Nephron progenitor cell (in vitro differentiated cells): ENCODE measurements around the gene RABGGTA.

Source experiments
- DNase-seq: peaks from one replicate; pipeline ENCODE4 v3.0.0; 2021
- H3K27ac Mint-ChIP-seq: 2 replicates; pipeline ENCODE4 v1.8.0; 2021; ENCODE audit warnings: mild to moderate bottlenecking, moderate library complexity, mixed read lengths
- H3K27me3 Mint-ChIP-seq: 2 replicates; pipeline ENCODE4 v1.8.0; 2021; ENCODE audit warnings: mild to moderate bottlenecking, low read depth, mixed read lengths; ENCODE audit not compliant: poor library complexity
- H3K36me3 Mint-ChIP-seq: 2 replicates; pipeline ENCODE4 v1.8.0; 2021; ENCODE audit warnings: low read depth, mixed read lengths
- H3K4me1 Mint-ChIP-seq: 2 replicates; pipeline ENCODE4 v1.8.0; 2021; ENCODE audit warnings: mixed read lengths
- H3K4me3 Mint-ChIP-seq: 2 replicates; pipeline ENCODE4 v1.8.0; 2021; ENCODE audit warnings: mild to moderate bottlenecking, moderate library complexity, mixed read lengths
- H3K9me3 Mint-ChIP-seq: 2 replicates; pipeline ENCODE4 v1.8.0; 2021; ENCODE audit warnings: mild to moderate bottlenecking, moderate library complexity, mixed read lengths
- CTCF ChIP-seq: fragments of 200-600 bp; sonication (generic); IDR thresholded peaks from 2 replicates; pipeline ENCODE4 v1.5.0; 2021; ENCODE audit warnings: antibody characterized with exemption

RABGGTA gene

GRCh38 chr14:24252289-24253124, 18.9 kb downstream of the RABGGTA start:
- H3K4me1 Mint-ChIP-seq, result no peaks in the 10 kb centered on the region
- no peak overlapping the region for H3K27ac Mint-ChIP-seq
- H3K27me3 Mint-ChIP-seq, result peaks cover 11% of the 10 kb centered on the region
- no peak for TF ChIP-seq CTCF
- no peak overlapping the region for H3K4me3 Mint-ChIP-seq
- no peaks in the 10 kb centered on the region for H3K36me3 Mint-ChIP-seq
- DNase-seq, result no peak
- no peaks in the 10 kb centered on the region for H3K9me3 Mint-ChIP-seq

GRCh38 chr14:24251880-24252288, 19.5 kb downstream of the RABGGTA start:
- Mint-ChIP-seq H3K27me3 (peaks cover 14% of the 10 kb centered on the region), H3K4me1 (no peaks in the 10 kb centered on the region), H3K27ac (no peak overlapping the region), H3K4me3 (no peak overlapping the region), H3K9me3 (no peaks in the 10 kb centered on the region), H3K36me3 (no peaks in the 10 kb centered on the region)
- TF ChIP-seq CTCF, result no peak
- no peak for DNase-seq

DNA sequence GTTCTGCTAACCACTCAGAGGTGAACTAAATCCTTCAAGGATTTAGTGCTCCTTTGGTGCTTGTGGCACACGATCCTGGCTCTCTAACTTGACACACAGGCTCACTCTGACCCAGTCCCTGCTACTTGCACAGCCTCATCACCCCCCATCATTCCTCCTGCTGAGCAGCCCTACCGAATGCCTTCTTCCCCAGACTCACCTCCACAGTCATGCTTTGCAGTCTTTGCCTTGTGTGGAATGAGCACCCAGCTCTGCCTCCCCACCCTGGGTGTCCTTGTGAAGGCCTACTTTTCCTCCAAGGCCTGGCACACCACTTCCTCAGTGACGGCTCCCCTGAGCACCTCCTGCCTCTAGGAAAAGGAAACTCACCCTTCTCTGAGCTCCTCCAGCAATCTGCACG, 21.0 kb downstream of the RABGGTA start:
- no peak for TF ChIP-seq CTCF
- Mint-ChIP-seq H3K36me3 (no peaks in the 10 kb centered on the region), H3K27ac (no peak overlapping the region), H3K4me3 (no peak overlapping the region), H3K4me1 (no peaks in the 10 kb centered on the region), H3K27me3 (peaks cover 22% of the 10 kb centered on the region), H3K9me3 (no peaks in the 10 kb centered on the region)
- no peak for DNase-seq

GRCh38 chr14:24249230-24250021, 22.0 kb downstream of the RABGGTA start:
- Mint-ChIP-seq H3K27me3 (peaks cover 22% of the 10 kb centered on the region), H3K4me1 (peaks cover 6% of the 10 kb centered on the region), H3K27ac (no peak overlapping the region), H3K9me3 (no peaks in the 10 kb centered on the region), H3K4me3 (no peak overlapping the region), H3K36me3 (no peaks in the 10 kb centered on the region)
- TF ChIP-seq CTCF, result no peak
- no peak for DNase-seq

DNA sequence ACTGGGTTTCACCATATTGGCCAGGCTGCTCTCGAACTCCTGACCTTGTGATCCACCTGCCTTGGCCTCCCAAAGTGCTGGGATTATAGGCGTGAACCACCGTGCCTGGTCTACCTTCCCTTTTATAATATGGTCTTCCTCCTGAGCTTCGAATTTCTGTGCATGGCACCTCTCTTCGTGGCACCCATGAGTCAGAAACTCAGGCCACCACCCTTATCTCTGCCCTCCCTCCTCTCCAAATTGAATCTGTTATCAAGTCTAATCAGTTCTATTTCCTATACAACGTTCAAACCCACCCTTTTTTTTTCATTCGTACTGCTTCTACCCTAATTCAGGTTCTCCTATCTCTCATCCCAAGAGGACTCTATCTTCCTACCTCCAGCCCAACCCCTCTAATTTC, 24.0 kb downstream of the RABGGTA start:
- no peak for TF ChIP-seq CTCF
- Mint-ChIP-seq H3K36me3 (no peaks in the 10 kb centered on the region), H3K27me3 (peaks cover 26% of the 10 kb centered on the region), H3K27ac (peak overlapping the region; percentile 18), H3K4me3 (no peak overlapping the region), H3K4me1 (peaks cover 17% of the 10 kb centered on the region), H3K9me3 (no peaks in the 10 kb centered on the region)
- no peak for DNase-seq
